T-cell (primary cell): ENCODE results near the gene ADAM21. TPM values are rescaled to one million over a fixed set of nuclear protein-coding genes. Genes with fewer than 3 reads are reported as not detected.

Experiments
- total RNA-seq, 35 experiments: library from RNA in 6 of 35; stranded (reverse) in 6 of 35; fragments of 120-200 nt in 1 of 35; gene quantifications; one replicate each; pipeline versions ENCODE4 v1.2.1 to v1.2.4 and lab custom pipeline; 2013 to 2026

Gene ADAM21
- total RNA-seq, 5 donors from 2014 or later (not counting 1 experiment from before 2014, with no cell fraction given), result 0.12 to 0.14 TPM; not detected in 3

Other genes with a start within 250 kb of the ADAM21 start
- 10 to 100 TPM; 13.4 to 25.5 (median 20.3) TPM for gene COX16, start 92.5 kb upstream of the ADAM21 start, total RNA-seq
- gene SYNJ2BP, start 35.1 kb upstream of the ADAM21 start, total RNA-seq, result 10 to 100 TPM; 12.4 to 18.6 (median 13.2) TPM
- gene ADAM20, start 82.8 kb downstream of the ADAM21 start, total RNA-seq, result 1 to 10 TPM in 3 of 5 donors, under 1 TPM in 2; 0.89 to 1.4 (median 1.2) TPM
- gene MED6, start 148.5 kb downstream of the ADAM21 start, total RNA-seq, result 10 to 100 TPM; 45.1 to 96.4 (median 53.3) TPM
- gene TTC9, start 189.7 kb downstream of the ADAM21 start, total RNA-seq, result 10 to 100 TPM; 14.4 to 23.4 (median 17.8) TPM